ENCODE data around the gene ZFP36L2.

ZFP36L2 gene

GRCh38 chr2:43224131-43224570 is 2.3 kb downstream of the ZFP36L2 start:
- Histone ChIP-seq H3K9ac (ENCODE audit: insufficient read length) (no peak overlapping the region), H3K27ac (no peak overlapping the region), H3K4me3 (peak overlapping the region; percentile 59), H3K36me3 (ENCODE audit: insufficient read depth, low read length) (peaks cover 10% of the 10 kb centered on the region), H3K9me3 (ENCODE audit: low read depth, low read length) (no peaks in the 10 kb centered on the region)
- no peak for TF ChIP-seq POLR2AphosphoS5 (IDR thresholded peaks at IDR 0.05; ENCODE audit: borderline replicate concordance, low read depth, low read length)
- no peak for DNase-seq (ENCODE audit: low read depth, low spot score)

- H3K9me3 ChIP-seq (ENCODE audit: low read depth, low read length): no peaks in the 10 kb centered on the region
- H3K4me3 ChIP-seq: peak overlapping the region; percentile 59
- TF ChIP-seq POLR2AphosphoS5 (IDR thresholded peaks at IDR 0.05; ENCODE audit: borderline replicate concordance, low read depth, low read length) (no peak), EZH2 (IDR thresholded peaks at IDR 0.05) (no peak), FOXP2 (optimal IDR thresholded peaks at IDR 0.05; ENCODE audit: control extremely low read depth, extremely low read length, insufficient read depth) (no peak)
- peak overlapping the region; percentile 28 for H3K9ac ChIP-seq (ENCODE audit: insufficient read length)
- peaks cover 10% of the 10 kb centered on the region for H3K36me3 ChIP-seq (ENCODE audit: insufficient read depth, low read length)
- H3K27ac ChIP-seq: peak overlapping the region; percentile 96; the same call in 1 of the 2 replicates
- no peak for DNase-seq (ENCODE audit: low read depth, low spot score)
Measured at GRCh38 chr2:43223521-43224001, 2.8 kb downstream of the ZFP36L2 start.

GRCh38 chr2:43222475-43223309 is 3.7 kb downstream of the ZFP36L2 start:
- Histone ChIP-seq H3K9ac (ENCODE audit: insufficient read length) (peak overlapping the region; percentile 30), H3K36me3 (ENCODE audit: insufficient read depth, low read length) (peaks cover 10% of the 10 kb centered on the region)

GRCh38 chr2:43221763-43222474 is 4.5 kb downstream of the ZFP36L2 start:
- Histone ChIP-seq H3K36me3 (ENCODE audit: insufficient read depth, low read length) (peaks cover 10% of the 10 kb centered on the region), H3K4me3 (peak overlapping the region; percentile 65), H3K9me3 (ENCODE audit: low read depth, low read length) (no peaks in the 10 kb centered on the region), H3K9ac (ENCODE audit: insufficient read length) (peak overlapping the region; percentile 30), H3K27ac (peak overlapping the region; percentile 96)
- peak; percentile 48 for DNase-seq (ENCODE audit: low read depth, low spot score)
- TF ChIP-seq FOXP2 (optimal IDR thresholded peaks at IDR 0.05; ENCODE audit: control extremely low read depth, extremely low read length, insufficient read depth): no peak
- TF ChIP-seq POLR2AphosphoS5 (IDR thresholded peaks at IDR 0.05; ENCODE audit: borderline replicate concordance, low read depth, low read length): peak; percentile 56

More at GRCh38 chr2:43222475-43223309, 3.7 kb downstream of the ZFP36L2 start:
- TF ChIP-seq EZH2 (IDR thresholded peaks at IDR 0.05): no peak
- no peak for TF ChIP-seq FOXP2 (optimal IDR thresholded peaks at IDR 0.05; ENCODE audit: control extremely low read depth, extremely low read length, insufficient read depth)
- TF ChIP-seq POLR2AphosphoS5 (IDR thresholded peaks at IDR 0.05; ENCODE audit: borderline replicate concordance, low read depth, low read length): no peak
- DNase-seq (ENCODE audit: low read depth, low spot score): no peak
- Histone ChIP-seq H3K27ac (peak overlapping the region; percentile 96), H3K9me3 (ENCODE audit: low read depth, low read length) (no peaks in the 10 kb centered on the region), H3K4me3 (peak overlapping the region; percentile 65)

- Histone ChIP-seq H3K27ac (peak overlapping the region; percentile 96), H3K4me3 (peak overlapping the region; percentile 65), H3K9me3 (ENCODE audit: low read depth, low read length) (no peaks in the 10 kb centered on the region), H3K36me3 (ENCODE audit: insufficient read depth, low read length) (peaks cover 10% of the 10 kb centered on the region), H3K9ac (ENCODE audit: insufficient read length) (peak overlapping the region; percentile 65)
- TF ChIP-seq POLR2AphosphoS5 (IDR thresholded peaks at IDR 0.05; ENCODE audit: borderline replicate concordance, low read depth, low read length) (peak; percentile 33; the same call in 1 of the 2 replicates), EZH2 (IDR thresholded peaks at IDR 0.05) (no peak), FOXP2 (optimal IDR thresholded peaks at IDR 0.05; ENCODE audit: control extremely low read depth, extremely low read length, insufficient read depth) (no peak)
- no peak for DNase-seq (ENCODE audit: low read depth, low spot score)
Measured at GRCh38 chr2:43221124-43221762, 5.2 kb downstream of the ZFP36L2 start.

- H3K4me3 ChIP-seq: peak overlapping the region; percentile 65
- peak overlapping the region; percentile 96 for H3K27ac ChIP-seq
- no peak for DNase-seq (ENCODE audit: low read depth, low spot score)
- H3K9me3 ChIP-seq (ENCODE audit: low read depth, low read length): no peaks in the 10 kb centered on the region
- TF ChIP-seq FOXP2 (optimal IDR thresholded peaks at IDR 0.05; ENCODE audit: control extremely low read depth, extremely low read length, insufficient read depth): no peak
- TF ChIP-seq EZH2 (IDR thresholded peaks at IDR 0.05): no peak
- TF ChIP-seq POLR2AphosphoS5 (IDR thresholded peaks at IDR 0.05; ENCODE audit: borderline replicate concordance, low read depth, low read length): no peak
- peaks cover 10% of the 10 kb centered on the region for H3K36me3 ChIP-seq (ENCODE audit: insufficient read depth, low read length)
- peak overlapping the region; percentile 65 for H3K9ac ChIP-seq (ENCODE audit: insufficient read length)
Measured at GRCh38 chr2:43220760-43221123, 5.7 kb downstream of the ZFP36L2 start.

- DNase-seq (ENCODE audit: low read depth, low spot score): no peak
- Histone ChIP-seq H3K4me3 (peak overlapping the region; percentile 65), H3K36me3 (ENCODE audit: insufficient read depth, low read length) (peaks cover 10% of the 10 kb centered on the region), H3K9me3 (ENCODE audit: low read depth, low read length) (no peaks in the 10 kb centered on the region), H3K9ac (ENCODE audit: insufficient read length) (peak overlapping the region; percentile 65), H3K27ac (peak overlapping the region; percentile 96)
- TF ChIP-seq FOXP2 (optimal IDR thresholded peaks at IDR 0.05; ENCODE audit: control extremely low read depth, extremely low read length, insufficient read depth): no peak
- TF ChIP-seq POLR2AphosphoS5 (IDR thresholded peaks at IDR 0.05; ENCODE audit: borderline replicate concordance, low read depth, low read length): no peak
- no peak for TF ChIP-seq EZH2 (IDR thresholded peaks at IDR 0.05)
Measured at GRCh38 chr2:43220229-43220751, 6.1 kb downstream of the ZFP36L2 start.
